Nephron progenitor cell (in vitro differentiated cells): ENCODE results near the gene STIM2.

Source experiments
- DNase-seq: peaks from one replicate; pipeline ENCODE4 v3.0.0; 2021
- H3K27ac Mint-ChIP-seq: 2 replicates; pipeline ENCODE4 v1.8.0; 2021; ENCODE audit warnings: mild to moderate bottlenecking, moderate library complexity, mixed read lengths
- H3K27me3 Mint-ChIP-seq: 2 replicates; pipeline ENCODE4 v1.8.0; 2021; ENCODE audit warnings: mild to moderate bottlenecking, low read depth, mixed read lengths; ENCODE audit not compliant: poor library complexity
- H3K36me3 Mint-ChIP-seq: 2 replicates; pipeline ENCODE4 v1.8.0; 2021; ENCODE audit warnings: low read depth, mixed read lengths
- H3K4me1 Mint-ChIP-seq: 2 replicates; pipeline ENCODE4 v1.8.0; 2021; ENCODE audit warnings: mixed read lengths
- H3K4me3 Mint-ChIP-seq: 2 replicates; pipeline ENCODE4 v1.8.0; 2021; ENCODE audit warnings: mild to moderate bottlenecking, moderate library complexity, mixed read lengths
- H3K9me3 Mint-ChIP-seq: 2 replicates; pipeline ENCODE4 v1.8.0; 2021; ENCODE audit warnings: mild to moderate bottlenecking, moderate library complexity, mixed read lengths
- TF ChIP-seq, protein P1 (sequence below): fragments of 200-600 bp; sonication (generic); IDR thresholded peaks from 2 replicates; pipeline ENCODE4 v1.5.0; 2021; ENCODE audit warnings: antibody characterized with exemption

STIM2 gene

DNA sequence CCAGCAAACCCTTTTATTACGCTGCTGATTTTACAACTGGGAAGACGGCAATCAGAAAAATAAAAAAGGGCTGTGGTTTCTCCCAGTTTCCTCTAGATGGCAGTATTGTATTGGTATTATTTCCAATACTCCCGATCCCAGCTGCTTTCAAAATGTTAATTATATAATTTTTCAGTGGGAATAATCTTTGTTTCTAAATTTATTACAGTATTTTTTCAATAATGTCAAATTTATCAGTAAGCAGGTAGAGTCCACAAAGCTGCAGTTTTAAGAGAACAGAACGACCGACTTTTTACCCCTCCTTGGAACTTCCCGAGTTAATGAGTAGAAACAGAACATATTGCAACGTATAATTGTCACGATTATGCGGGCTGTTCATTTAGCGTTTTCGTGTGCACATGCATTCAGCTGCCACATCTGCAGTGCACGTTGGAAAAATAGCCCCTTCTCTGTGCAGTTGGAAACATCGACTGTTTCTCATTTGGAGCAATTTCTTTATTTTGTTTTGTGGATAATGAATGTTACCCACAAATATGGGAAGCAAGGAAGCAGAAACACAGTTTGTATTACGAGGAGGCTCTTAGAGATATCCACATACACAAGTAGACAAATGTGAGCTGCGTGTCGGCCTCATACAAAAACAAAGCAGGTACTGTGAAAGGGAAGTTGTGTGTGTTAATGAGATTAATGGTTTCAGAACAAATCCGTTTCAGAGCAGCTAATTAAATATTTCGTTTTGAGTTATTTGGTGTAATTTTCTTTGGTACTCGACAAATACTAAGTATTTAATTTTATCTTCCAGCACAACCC lies 188.0 kb downstream of the STIM2 start:
- TF ChIP-seq, protein P1, sequence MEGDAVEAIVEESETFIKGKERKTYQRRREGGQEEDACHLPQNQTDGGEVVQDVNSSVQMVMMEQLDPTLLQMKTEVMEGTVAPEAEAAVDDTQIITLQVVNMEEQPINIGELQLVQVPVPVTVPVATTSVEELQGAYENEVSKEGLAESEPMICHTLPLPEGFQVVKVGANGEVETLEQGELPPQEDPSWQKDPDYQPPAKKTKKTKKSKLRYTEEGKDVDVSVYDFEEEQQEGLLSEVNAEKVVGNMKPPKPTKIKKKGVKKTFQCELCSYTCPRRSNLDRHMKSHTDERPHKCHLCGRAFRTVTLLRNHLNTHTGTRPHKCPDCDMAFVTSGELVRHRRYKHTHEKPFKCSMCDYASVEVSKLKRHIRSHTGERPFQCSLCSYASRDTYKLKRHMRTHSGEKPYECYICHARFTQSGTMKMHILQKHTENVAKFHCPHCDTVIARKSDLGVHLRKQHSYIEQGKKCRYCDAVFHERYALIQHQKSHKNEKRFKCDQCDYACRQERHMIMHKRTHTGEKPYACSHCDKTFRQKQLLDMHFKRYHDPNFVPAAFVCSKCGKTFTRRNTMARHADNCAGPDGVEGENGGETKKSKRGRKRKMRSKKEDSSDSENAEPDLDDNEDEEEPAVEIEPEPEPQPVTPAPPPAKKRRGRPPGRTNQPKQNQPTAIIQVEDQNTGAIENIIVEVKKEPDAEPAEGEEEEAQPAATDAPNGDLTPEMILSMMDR = peak; percentile 75
- H3K9me3 Mint-ChIP-seq = peaks cover 3% of the 10 kb centered on the region
- no peak overlapping the region for H3K4me3 Mint-ChIP-seq
- peaks cover 6% of the 10 kb centered on the region for H3K27me3 Mint-ChIP-seq
- no peak for DNase-seq
- no peak overlapping the region for H3K27ac Mint-ChIP-seq
- peaks cover 8% of the 10 kb centered on the region for H3K4me1 Mint-ChIP-seq
- H3K36me3 Mint-ChIP-seq = no peaks in the 10 kb centered on the region

DNA sequence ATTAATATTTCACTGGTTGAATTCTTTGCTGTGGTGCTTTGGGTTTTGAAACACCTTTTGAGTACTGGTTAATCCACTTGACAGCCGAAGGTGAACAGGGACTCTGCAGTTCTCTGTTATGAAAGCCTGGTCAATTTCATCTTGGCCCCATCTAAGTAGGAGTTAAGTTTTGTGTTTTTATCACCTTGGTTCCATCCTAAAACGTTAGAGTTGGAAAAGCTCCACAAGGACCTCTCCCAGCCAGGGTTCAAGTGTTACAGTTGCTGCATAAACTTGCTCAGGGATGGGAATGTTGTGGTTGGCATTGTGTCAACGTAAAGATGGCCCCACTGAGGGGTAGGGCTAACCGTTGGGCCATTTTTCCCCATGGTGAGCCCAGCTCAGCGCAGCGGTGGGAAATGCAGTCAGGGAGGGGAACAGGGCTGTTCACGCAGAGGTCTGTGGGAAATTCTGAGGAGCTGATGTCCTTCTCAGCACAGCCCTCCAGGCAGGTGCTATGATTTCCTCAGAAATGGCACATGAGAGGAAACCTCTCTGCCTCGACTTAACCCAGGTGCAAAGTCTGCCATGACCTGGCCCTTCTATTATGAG lies 188.7 kb downstream of the STIM2 start:
- Mint-ChIP-seq H3K4me3 (no peak overlapping the region), H3K27ac (no peak overlapping the region), H3K4me1 (peaks cover 8% of the 10 kb centered on the region), H3K36me3 (no peaks in the 10 kb centered on the region), H3K9me3 (no peaks in the 10 kb centered on the region), H3K27me3 (peaks cover 3% of the 10 kb centered on the region)
- TF ChIP-seq, protein P1 = no peak
- DNase-seq = no peak

DNA sequence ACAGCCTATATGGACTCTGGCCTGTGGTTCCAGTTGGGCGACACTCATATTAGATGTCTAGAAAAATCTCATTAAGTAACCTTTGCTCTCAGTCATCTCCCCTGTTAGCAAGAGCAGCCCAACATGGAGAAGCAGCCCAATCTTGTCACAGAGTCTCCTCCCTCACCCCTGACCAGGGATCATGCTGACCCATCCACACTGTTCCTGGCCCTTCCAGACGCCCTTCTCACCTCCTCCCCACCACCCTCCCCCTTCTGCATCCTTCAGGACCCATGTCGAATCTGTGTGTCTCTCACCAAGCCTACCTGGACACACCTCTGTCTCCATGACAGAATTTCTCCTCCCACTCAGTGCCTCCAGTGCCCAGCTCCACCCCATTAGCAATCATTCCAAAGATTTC lies 190.1 kb downstream of the STIM2 start:
- TF ChIP-seq, protein P1 = no peak
- DNase-seq = no peak
- H3K36me3 Mint-ChIP-seq = no peaks in the 10 kb centered on the region
- H3K9me3 Mint-ChIP-seq = no peaks in the 10 kb centered on the region
- H3K4me1 Mint-ChIP-seq = peaks cover 8% of the 10 kb centered on the region
- peaks cover 3% of the 10 kb centered on the region for H3K27me3 Mint-ChIP-seq
- H3K4me3 Mint-ChIP-seq = no peak overlapping the region
- no peak overlapping the region for H3K27ac Mint-ChIP-seq

DNA sequence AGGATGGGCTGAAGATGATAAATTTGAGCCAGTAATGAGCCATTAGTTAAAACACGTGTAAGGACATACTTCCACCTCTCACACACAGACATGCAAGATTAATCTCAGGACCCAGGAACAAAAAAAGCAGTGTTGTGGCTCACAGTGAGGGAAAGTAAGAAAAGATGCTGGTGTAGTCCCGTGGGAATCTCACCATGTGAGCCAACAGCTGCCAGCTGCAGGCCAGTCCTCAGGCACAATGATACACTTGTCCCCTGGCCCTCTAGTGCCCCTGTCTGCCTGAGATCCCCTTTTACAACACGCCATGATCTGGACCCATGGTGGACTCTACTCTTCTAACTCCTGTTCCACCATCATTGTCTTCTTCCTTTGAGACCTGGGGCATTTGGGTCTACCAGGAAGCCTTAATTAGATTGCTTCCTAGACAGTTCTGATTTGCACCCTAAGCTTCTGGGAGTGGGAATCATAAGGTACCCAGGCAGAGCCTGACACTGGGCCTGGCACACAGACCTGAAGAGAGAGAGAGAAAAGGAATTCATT lies 194.7 kb downstream of the STIM2 start:
- H3K36me3 Mint-ChIP-seq = no peaks in the 10 kb centered on the region
- DNase-seq = no peak
- H3K27me3 Mint-ChIP-seq = peaks cover 4% of the 10 kb centered on the region
- H3K9me3 Mint-ChIP-seq = no peaks in the 10 kb centered on the region
- H3K4me1 Mint-ChIP-seq = no peaks in the 10 kb centered on the region
- H3K27ac Mint-ChIP-seq = no peak overlapping the region
- no peak overlapping the region for H3K4me3 Mint-ChIP-seq
- TF ChIP-seq, protein P1 = no peak

DNA sequence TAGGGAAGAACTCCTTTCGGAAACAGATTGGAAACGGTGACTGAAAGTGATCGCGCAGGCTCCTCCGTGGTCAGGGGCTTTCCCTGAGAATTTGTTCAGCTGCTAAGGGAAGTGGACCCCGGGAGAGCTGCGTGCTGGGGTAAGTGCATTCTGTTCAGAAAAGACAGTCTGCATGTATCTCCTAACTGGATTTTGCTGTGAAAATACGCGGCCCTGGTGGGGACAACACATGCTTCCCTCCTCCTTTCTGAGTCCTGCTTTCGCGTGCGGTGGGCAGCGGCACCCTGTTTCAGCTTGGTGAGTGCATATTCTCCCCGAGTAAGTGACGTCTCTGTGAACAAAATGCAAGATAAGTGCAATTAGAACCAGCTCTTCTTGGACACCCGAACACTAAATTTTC lies 195.6 kb downstream of the STIM2 start:
- TF ChIP-seq, protein P1 = no peak
- H3K27ac Mint-ChIP-seq = no peak overlapping the region

More for the DNA sequence above, 195.6 kb downstream of the STIM2 start:
- H3K4me1 Mint-ChIP-seq = no peaks in the 10 kb centered on the region
- no peak for DNase-seq
- no peaks in the 10 kb centered on the region for H3K9me3 Mint-ChIP-seq
- peaks cover 4% of the 10 kb centered on the region for H3K27me3 Mint-ChIP-seq
- no peaks in the 10 kb centered on the region for H3K36me3 Mint-ChIP-seq
- H3K4me3 Mint-ChIP-seq = no peak overlapping the region
